GM04503 (cell line): ENCODE results near the gene AKR7A2.

Experiments
- DNase-seq: peaks from one replicate; pipeline ENCODE4 v3.0.0-alpha.2; 2012; ENCODE audit warnings: low read depth

Gene AKR7A2

GRCh38 chr1:19325368-19325957 lies 13.5 kb upstream of the AKR7A2 start:
- DNase-seq = no peak

- no peak for DNase-seq
These were observed 12.7 kb upstream of the AKR7A2 start for GRCh38 chr1:19324665-19324990.

- no peak for DNase-seq
These were observed 12.2 kb upstream of the AKR7A2 start for GRCh38 chr1:19323987-19324664.

DNA sequence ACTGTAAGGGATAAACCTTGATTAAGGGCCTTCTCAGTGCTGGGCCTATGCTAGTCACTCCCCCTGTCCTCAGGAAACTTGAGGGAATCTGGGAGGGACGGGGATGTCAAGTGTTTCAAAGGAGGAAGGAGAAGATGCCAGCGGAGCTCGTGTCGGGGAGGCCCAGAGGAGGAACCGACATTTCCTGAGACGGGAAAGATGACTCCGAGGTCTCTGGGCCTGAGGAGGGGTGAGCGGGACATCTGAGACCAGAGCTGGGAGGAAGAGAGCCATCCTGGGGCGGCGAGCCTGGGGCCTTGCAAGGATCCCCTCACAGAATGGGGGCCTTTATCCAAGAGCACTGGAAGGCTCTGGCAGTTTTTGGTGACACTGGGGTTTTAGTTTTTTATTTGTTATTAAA lies 10.5 kb upstream of the AKR7A2 start:
- no peak for DNase-seq

GRCh38 chr1:19321071-19321470 lies 9.1 kb upstream of the AKR7A2 start:
- no peak for DNase-seq

DNA sequence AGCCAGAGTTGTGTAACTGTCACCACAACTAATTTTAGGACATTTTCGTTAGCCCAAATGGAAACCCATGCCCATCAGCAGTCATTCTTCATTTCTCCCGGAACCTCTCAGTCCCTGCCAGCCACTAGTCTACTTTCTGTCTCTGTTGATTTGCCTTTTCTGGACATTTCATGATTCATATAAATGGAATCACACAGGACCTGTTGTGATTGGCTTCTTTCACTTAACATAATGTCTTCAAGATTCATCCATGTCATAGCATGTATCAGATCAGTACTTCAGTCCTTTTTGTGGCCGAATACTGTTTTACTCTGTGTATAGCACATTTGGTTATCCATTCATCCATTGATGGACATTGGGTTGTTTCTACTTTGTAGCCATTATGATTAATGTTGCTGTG lies 7.3 kb upstream of the AKR7A2 start:
- DNase-seq = no peak

- no peak for DNase-seq
These were observed 5.4 kb upstream of the AKR7A2 start for GRCh38 chr1:19317126-19317910.

DNA sequence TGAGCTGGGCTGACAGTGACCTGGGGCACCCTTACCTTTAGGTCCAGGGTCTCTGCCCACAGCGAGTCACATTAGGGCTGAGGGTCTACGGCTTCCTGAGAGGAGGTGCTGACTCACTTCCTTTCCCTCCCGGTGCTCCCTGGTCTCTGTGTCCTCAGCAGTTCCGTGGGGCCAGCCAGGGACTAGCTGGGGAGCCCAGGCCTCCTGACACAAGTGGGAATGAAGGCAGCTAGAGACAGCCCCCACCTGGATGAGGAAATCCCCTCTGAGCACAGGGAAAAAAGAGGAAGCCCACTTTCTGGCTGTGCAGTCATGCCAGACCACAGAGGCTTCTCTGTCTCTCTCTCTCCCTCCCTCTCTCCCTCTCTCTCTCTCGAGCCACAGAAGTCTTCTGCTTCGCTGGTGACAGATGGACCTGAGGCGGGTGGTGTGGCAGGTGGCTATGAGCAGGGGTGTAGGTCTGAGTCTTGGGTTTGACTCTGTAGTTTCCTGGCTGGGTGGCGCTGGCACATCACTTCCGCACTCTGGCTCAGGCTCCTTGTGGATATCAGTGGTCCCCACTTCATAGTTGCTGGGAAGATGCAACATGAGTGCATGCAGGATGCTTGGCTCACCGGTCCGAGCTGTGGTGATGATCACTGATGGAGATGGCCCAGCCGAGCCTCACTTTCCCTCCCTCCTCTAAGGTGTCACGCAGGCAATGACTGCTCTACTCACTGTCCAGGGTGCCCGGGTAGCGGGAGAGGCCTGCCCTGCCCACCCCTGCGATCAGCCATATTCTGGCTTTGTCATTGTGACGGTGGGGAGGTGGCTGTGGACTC lies 3.6 kb upstream of the AKR7A2 start:
- peak; percentile 20 for DNase-seq

DNA sequence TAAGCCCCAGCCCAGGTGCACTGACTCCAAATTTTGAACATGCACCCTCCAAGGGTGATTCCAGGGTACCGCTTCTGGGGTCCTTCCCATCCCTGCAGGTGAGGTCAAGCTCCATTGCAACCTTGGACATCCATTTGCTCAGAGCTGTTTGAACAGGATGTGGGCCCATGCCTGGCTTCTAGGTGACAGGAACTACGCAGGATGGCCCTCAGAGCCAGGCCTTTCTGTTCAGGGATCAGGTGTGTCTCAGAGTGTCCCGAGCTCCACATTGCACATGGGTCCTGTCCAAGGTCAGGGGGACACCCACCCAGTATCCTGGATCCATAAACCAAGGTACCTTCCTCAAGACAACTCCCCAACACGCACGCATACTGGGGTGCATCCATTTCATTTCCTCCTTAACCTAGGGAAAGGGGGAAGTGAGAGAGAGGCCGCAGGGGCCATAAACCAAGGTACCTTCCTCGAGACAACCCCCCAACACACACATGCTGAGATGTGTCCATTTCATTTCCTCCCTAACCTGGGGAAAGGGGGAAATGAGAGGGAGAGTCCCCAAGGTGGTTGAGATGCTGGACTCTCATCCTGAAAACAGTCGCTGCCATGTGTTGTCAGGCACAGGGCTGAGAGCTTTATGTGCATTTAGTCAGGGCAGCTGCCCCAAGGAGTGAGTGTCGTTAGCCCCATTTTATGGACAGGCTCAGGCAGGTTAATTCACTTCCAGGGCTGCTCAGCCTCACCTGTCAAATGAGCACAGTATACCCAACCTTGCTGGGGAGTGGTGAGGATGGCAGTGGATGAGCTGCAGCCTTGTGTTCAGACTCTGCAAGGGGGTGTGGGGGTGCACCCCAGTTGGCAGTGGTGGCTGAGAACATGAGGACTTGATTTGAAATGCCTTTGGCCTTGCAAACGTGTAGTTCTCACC lies 2.3 kb upstream of the AKR7A2 start:
- no peak for DNase-seq

DNA sequence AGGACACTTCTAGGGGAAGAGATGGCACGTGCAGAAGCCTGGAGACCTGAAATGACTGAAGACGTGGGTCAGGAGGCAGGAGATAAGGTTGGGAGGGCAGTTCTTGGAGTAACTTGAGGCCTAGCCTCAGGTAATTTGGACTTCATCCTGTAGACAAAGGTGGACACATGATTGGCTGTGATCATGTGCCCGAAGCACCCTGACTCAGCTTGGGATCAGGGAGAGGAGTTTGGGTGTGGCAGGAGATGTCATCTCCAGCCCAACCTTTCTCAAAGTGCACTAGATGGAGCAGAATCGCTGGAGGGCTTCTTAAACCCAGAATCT lies 1.7 kb upstream of the AKR7A2 start:
- DNase-seq = no peak

GRCh38 chr1:19312782-19313635 lies 1.1 kb upstream of the AKR7A2 start:
- DNase-seq = no peak

DNA sequence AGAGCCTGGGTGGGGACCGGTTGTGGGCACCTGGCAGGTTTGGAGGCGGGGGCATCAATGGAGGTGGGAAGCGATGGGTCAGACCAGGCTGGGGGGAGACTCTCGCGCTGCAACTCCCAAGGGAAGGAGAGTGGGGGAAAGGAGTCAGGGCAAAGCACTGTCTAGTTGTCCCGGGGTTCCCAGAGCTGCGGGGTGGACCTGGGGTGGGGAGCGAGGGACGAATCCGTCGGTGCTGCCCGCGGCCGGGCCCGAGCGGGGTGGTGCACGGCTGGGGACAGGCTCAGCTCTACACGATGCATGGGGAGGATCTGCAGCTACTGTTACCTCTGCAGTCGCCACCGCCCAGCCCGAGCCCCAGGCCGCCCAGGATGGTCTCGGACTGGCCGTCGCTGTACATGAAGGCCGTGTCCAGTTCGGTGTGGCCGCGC lies 427 bp downstream of the AKR7A2 start:
- no peak for DNase-seq

DNA sequence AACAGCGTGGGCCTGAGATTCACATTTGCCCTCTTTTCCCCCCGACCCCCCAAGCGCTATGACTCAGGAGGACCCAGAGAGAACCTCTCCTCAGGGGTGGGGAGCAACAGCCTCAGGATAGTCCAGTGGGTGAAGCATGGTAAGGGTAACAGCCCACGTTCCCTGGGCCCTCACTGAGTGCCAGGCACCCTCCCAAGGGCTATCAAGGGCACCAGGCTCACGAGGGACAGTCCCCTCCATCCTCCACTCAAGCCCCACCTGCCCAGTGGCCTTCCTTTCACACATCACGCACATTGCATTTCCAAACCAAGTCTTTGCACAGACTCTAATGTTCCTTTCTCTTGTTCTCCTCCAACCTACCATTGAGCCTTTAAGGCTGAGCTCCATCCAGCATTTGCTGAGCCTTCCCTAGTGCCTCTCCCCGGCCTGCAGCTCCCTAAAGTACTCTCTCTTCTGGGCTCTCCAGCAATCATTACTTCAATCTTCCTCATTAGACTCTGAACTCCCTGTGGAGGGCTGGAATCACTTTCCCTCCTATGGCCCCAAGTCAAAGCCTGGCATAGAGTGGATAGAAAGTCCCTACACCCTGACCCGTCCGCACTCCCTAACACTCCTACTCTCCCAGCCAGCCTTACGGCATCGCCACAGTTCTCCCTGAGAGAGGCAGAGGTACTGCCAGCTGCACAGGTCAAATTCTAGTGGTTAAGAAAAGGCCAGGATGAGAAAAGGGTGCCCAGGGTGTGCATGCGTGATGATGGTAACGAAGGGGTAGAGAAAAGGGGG lies 1.0 kb downstream of the AKR7A2 start:
- no peak for DNase-seq

DNA sequence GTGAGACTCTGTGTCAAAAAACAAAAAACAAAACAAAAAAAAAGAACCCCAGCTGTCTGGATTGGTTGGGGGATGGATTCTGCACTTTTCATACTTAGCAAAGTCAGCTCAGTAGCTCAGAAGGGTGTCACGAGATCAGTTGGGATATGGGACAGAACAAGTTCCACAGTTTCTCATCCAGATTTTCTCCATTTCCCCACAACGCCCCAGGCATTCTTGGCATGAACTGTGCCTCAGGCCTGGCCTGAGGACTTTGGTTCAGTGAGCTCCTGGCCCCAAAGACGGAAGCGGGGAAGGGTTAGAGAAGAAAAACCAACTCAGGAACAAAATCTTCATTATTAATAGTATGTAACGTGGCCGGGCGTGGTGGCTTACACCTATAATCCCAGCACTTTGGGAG lies 1.9 kb downstream of the AKR7A2 start:
- DNase-seq = peak; percentile 22

- peak; percentile 45 for DNase-seq
These were observed 2.7 kb downstream of the AKR7A2 start for GRCh38 chr1:19309123-19309813.

DNA sequence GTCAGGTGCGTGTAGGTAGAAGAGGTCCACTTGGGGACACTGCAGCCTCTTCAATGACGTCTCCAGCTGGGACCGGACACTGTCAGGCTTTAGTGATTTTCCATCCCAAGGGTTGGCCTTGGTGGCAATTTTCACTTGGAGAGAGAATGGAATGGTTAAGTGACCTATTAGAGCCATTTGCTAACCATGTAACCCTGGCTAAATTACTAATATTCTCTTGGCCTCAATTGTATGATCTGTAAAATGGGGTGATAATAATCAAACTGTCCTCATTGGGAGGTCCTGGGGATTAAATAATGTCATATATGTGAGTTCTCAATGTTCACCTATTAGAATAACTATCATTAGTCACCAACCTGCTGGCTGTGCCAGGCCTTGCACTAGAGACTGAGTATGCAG lies 3.4 kb downstream of the AKR7A2 start:
- DNase-seq = no peak

- DNase-seq = no peak
These were observed 4.0 kb downstream of the AKR7A2 start for GRCh38 chr1:19307794-19308508.

DNA sequence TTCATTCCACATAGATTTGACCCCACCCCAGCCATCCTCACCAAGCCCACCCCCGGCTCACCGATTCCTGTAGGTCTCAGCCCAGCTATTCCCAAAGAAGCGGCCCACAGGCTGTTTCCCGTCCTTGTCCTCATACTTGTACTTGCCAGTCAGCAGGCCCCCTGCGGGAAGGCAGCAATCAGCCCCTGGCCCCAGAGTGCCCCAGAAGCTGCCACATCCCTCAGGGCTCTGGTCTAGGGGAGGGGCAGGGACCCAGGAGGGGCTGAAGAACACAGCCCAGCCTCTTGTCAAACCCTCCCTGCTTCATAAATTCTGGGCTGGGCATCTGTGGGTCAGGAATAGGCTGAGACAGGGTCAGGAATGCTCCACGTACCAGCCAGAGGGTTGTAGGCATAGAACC lies 5.0 kb downstream of the AKR7A2 start:
- DNase-seq = no peak

GRCh38 chr1:19305880-19306279 lies 6.1 kb downstream of the AKR7A2 start:
- DNase-seq = no peak
